Neural crest cell (in vitro differentiated cells): ENCODE data around the gene AMPD2. TPM values are rescaled to one million over a fixed set of nuclear protein-coding genes. Genes with fewer than 3 reads are reported as not detected.
A peak's percentile ranks its signal among the peaks of the same experiment; 100 is the strongest.

Source experiments
- DNase-seq: peaks from one replicate; pipeline ENCODE4 v3.0.0; 2021; ENCODE audit warnings: low read depth, mixed read lengths, low spot score
- H3K27ac Mint-ChIP-seq: one replicate; pipeline ENCODE4 v1.8.0; 2021; ENCODE audit warnings: mild to moderate bottlenecking, mixed read lengths; ENCODE audit not compliant: unreplicated experiment
- H3K27me3 Mint-ChIP-seq: 2 replicates; pipeline ENCODE4 v1.8.0; 2021; ENCODE audit warnings: low read depth, mild to moderate bottlenecking, mixed read lengths
- H3K36me3 Mint-ChIP-seq: 2 replicates; pipeline ENCODE4 v1.8.0; 2021; ENCODE audit warnings: low read depth, mild to moderate bottlenecking, mixed read lengths
- H3K4me1 Mint-ChIP-seq: 2 replicates; pipeline ENCODE4 v1.8.0; 2021; ENCODE audit warnings: mixed read lengths
- H3K4me3 Mint-ChIP-seq: one replicate; pipeline ENCODE4 v1.8.0; 2021; ENCODE audit warnings: mild to moderate bottlenecking, mixed read lengths
- H3K9me3 Mint-ChIP-seq: 2 replicates; pipeline ENCODE4 v1.8.0; 2021; ENCODE audit warnings: mixed read lengths
- CTCF ChIP-seq: fragments of 200-600 bp; sonication (generic); conservative IDR thresholded peaks from 2 replicates; pipeline ENCODE4 v1.5.0; 2021; ENCODE audit warnings: antibody characterized with exemption, mild to moderate bottlenecking
- total RNA-seq: library from RNA; stranded (reverse); gene quantifications from 2 replicates; pipeline ENCODE4 v1.2.1, GENCODE V29; 2021

AMPD2 gene
- total RNA-seq, 1 donor from 2014 or later = 105 TPM

- no peak for TF ChIP-seq CTCF
- no peak overlapping the region for H3K4me3 Mint-ChIP-seq
- peaks cover 17% of the 10 kb centered on the region for H3K4me1 Mint-ChIP-seq
- H3K27ac Mint-ChIP-seq = no peak overlapping the region
- no peaks in the 10 kb centered on the region for H3K27me3 Mint-ChIP-seq
- DNase-seq = no peak
- no peaks in the 10 kb centered on the region for H3K9me3 Mint-ChIP-seq
- no peaks in the 10 kb centered on the region for H3K36me3 Mint-ChIP-seq
Measured at GRCh38 chr1:109637446-109637845, 17.8 kb downstream of the AMPD2 start.

- H3K27me3 Mint-ChIP-seq = no peaks in the 10 kb centered on the region
- no peak overlapping the region for H3K27ac Mint-ChIP-seq
- H3K4me1 Mint-ChIP-seq = peaks cover 21% of the 10 kb centered on the region
- no peaks in the 10 kb centered on the region for H3K36me3 Mint-ChIP-seq
- DNase-seq = no peak
- H3K4me3 Mint-ChIP-seq = no peak overlapping the region
- H3K9me3 Mint-ChIP-seq = no peaks in the 10 kb centered on the region
- TF ChIP-seq CTCF = no peak
Measured at GRCh38 chr1:109639063-109639840, 19.6 kb downstream of the AMPD2 start.

- Mint-ChIP-seq H3K27me3 (no peaks in the 10 kb centered on the region), H3K4me3 (no peak overlapping the region), H3K36me3 (no peaks in the 10 kb centered on the region), H3K27ac (no peak overlapping the region), H3K9me3 (no peaks in the 10 kb centered on the region), H3K4me1 (peaks cover 23% of the 10 kb centered on the region)
- no peak for DNase-seq
- TF ChIP-seq CTCF = no peak
Measured at GRCh38 chr1:109639841-109640184, 20.2 kb downstream of the AMPD2 start.

- peaks cover 25% of the 10 kb centered on the region for H3K4me1 Mint-ChIP-seq
- H3K36me3 Mint-ChIP-seq = no peaks in the 10 kb centered on the region
- H3K27ac Mint-ChIP-seq = no peak overlapping the region
- TF ChIP-seq CTCF = peak; percentile 89
- no peaks in the 10 kb centered on the region for H3K9me3 Mint-ChIP-seq
- no peaks in the 10 kb centered on the region for H3K27me3 Mint-ChIP-seq
- H3K4me3 Mint-ChIP-seq = no peak overlapping the region
- DNase-seq = peak; percentile 99
Measured at GRCh38 chr1:109640285-109640865, 20.7 kb downstream of the AMPD2 start.

- TF ChIP-seq CTCF = no peak
- H3K4me3 Mint-ChIP-seq = no peak overlapping the region
- no peak for DNase-seq
- H3K4me1 Mint-ChIP-seq = peaks cover 22% of the 10 kb centered on the region
- H3K27me3 Mint-ChIP-seq = no peaks in the 10 kb centered on the region
- peaks cover 3% of the 10 kb centered on the region for H3K36me3 Mint-ChIP-seq
- H3K27ac Mint-ChIP-seq = peak overlapping the region; percentile 22
- H3K9me3 Mint-ChIP-seq = no peaks in the 10 kb centered on the region
Measured at GRCh38 chr1:109641078-109641740, 21.6 kb downstream of the AMPD2 start.
